ENCODE results near the gene CHN1.

DNA sequence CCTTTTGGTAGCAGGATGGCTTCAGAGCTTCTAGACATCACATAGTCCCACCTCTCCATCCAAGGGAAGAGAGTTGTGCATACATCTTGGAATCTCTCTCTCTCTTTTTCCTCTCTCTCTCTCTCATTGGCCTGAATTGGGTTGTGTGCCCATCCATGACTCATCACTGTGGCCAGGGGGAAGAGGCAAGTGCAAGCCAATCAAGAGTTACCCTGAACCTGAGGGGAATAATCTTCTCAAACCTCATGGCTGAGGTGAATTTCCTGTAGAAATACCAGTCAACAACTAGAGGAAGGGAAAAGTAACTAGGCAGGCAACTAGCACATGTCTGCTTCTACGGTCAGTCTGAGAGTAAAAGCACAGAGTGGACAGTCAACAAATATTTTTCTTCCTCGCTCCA, 7.3 kb upstream of the CHN1 start:
- TF ChIP-seq CTCF (IDR thresholded peaks at IDR 0.05) (no peak), POLR2A (IDR thresholded peaks at IDR 0.05) (no peak)
